HS-27A (cell line): ENCODE results near the gene SLC38A8.

Source experiments
- DNase-seq: peaks from one replicate; pipeline ENCODE4 v3.0.0-alpha.2; 2012; ENCODE audit warnings: low read depth, missing footprints

SLC38A8 gene

DNA sequence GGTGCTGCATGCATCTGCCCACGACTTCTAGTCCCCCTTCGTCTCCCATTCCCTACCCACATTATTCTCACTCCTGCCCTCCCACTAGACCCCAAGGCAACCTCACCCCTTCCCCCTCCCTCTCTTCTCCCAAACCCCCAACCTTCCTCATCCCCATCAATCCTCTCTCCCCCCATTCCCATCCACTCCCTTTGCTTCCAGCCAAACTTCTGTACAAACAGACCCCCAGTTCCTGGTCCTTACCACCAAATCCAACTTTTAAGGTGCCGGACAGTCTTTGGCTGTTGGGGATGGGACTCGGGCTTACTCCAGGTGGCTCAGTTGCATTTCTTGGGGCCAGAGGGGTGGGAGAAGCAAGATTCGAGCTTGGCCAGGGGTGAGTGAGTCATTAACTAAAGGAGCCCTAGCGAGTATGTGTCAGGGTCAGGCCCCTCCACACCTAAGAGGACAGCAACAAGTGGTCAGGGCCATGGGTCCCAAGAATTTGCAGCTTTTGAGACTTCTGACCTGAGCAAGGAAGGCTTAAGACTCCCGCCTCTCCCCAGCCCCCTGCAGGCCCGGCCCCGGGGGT is at the start of gene SLC38A8:
TSS of gene SLC38A8 (minus strand) at position 488 of the 571 bp plus-strand sequence. CDS start 638 bp downstream, outside the sequence.
- DNase-seq = no peak

DNA sequence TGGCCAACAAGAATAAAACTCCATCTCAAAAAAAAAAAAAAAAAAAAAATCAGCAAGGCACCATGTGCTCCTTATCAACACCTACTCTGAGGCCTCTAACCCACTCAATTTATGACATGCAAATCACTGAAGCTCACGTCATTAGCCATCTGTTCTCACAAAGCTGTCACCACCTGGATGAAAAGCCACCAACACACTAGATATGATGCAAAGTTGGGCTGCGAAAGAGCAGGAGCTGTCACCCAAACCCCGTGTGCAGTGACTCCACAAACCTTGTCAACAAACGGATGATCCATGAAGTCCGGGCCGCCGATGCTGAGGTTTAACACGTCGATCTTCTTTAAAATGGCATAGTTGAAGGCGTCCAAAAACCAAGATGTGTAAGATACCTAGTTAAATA is 48.9 kb upstream of the SLC38A8 start:
- DNase-seq = no peak

DNA sequence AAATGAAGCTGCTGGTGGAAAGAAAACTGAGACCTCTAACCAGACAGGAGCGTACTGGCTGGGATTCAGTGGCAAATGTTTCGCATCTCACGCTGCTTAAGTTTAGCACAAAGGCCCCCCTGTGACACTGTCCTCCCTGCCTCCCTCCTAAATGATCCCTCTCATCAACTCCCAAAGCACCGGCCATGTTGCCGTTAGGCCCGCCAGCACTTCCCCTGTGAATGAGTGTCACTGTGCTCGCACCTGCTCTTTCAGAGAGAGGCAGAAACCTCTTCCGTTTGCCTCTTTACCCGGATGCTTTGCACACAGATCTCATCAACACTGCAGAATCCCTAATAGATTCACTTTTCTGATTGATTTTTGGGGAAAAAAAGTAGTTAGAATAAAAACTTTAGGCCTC is 47.6 kb upstream of the SLC38A8 start:
- no peak for DNase-seq

DNA sequence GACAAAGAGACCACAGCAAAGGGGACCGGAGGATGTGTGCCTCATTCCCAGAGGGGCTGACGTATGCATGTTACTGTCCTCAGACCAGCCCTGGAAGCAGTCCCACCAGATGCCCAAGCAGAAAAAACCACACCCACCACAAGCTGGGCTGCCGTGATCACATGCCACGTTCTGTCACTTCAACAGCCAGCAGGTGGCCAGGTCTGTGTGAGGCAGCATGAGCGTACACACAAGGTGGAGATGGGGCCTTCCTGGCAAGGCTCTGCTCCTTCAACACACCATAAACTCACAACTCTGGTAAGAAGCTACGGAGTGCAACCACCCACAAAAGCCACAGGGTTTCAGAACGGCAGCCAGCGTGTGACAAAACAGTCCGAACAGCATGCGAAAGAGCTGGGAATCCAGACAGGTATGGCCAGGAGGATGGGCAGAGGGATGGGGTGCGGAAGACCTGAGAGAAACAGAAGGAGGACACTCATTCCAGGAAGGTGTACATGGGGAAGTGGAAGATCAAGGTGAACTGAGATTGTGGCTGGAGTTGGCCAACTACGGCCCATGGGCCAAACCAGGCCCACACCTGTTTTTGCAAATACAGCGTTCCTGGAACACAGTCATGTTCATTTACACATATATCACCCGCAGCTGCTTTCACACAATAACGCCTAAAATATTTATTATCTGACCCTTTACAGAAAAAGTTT is 46.2 kb upstream of the SLC38A8 start:
- no peak for DNase-seq

DNA sequence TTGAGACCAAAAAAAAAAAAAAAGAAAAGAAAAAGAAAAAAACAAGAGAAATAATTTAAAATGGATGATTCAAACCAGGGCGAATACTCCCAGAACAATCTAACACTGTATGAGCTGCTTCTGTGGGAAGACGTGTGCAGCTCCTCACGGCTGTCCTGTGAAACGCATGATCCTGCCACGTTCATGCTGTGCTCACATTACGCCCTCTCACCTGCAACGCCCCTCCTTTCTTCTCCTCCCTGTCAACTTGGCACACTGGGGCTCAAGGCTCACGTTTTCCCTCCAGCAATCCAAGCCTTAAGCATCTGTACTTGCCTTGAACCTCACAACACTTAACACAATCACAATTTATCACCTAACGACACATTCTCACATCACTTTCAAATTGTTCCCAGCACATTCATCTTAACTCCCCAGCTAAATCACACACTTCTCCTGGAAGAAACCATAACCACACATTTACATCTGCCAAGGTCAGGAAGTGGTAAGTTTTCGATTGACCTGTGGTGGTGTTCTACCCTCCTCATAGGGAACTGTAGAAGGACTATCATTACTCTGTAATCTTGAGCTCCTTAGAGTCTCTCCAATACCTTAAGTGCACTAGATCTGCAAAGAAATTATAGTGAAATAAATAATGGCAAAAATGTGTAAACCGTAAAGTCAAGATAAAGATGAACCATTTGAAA is 45.0 kb upstream of the SLC38A8 start:
- no peak for DNase-seq

DNA sequence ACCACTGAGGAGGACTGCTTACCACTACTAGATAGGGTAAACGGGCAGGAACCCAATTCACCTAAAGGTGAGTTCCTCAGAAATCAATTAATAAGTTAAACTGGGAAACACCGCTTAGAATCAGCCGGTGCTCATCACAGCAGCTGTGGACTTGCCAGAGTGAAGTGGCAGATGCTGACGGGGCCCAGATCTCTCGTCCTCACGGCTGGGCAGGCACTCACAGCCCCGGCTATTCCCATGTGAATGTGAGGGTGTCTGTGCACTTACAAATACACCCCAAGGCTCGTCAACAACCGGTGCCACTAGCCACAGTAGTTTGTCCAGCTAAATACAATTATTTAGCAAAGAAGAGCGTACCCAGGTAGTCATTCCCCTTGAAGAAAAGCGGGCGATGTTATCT is 44.4 kb upstream of the SLC38A8 start:
- DNase-seq = no peak

DNA sequence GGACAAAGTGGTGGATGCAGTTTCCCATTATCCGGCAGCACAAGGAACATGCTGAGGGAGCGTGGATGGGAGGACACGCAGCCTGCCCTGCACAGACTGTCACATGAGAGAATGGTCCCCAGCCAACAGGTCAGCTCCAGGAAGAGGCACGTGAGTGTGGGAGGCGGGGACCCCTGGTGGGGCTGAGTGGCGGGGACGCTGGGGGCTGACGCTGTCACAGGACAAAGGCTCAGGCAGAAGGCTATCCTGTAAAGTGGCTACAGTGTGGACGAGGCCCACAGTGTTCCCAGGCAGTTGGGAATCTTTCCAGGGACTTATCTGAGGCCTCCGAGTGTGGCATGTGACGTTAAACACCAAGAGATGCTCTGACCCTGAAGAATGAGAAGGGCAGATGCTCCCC is 43.7 kb upstream of the SLC38A8 start:
- DNase-seq = no peak

DNA sequence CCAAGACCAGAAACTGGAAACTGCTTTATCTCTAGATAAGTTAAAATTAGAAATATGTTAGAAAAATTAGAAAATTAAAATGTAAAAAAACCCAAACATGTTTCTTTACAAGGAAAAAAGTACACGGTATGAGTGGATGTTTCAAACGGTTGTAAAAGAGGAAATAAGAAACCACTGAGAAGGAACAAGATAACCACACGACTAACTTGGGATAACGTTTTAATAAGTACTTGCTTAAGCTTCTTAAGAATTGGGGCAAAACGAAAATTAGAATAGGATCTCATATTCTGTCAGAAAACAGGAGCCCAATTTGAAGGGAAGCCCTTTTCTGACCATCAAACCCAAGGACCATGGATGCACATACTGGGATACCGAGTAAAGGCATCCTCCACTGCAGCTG is 43.2 kb upstream of the SLC38A8 start:
- no peak for DNase-seq

DNA sequence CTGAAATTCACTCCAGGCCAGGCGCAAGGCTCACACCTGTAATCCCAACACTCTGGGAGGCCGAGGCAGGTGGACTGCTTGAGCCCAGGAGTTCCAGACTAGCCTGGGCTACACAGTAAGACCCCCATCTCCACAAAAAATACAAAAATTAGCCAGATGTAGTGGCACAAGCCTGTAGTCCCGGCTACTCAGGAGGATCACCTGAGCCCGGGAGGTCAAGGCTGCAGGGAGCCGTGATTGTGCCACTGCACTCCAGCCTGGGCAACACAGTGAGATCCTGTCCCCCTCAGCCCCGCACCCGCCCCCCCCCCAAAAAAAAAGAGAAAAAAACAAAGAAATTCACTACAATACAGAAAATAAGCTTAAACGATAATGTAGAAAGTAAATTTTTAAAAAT is 42.7 kb upstream of the SLC38A8 start:
- DNase-seq = no peak

DNA sequence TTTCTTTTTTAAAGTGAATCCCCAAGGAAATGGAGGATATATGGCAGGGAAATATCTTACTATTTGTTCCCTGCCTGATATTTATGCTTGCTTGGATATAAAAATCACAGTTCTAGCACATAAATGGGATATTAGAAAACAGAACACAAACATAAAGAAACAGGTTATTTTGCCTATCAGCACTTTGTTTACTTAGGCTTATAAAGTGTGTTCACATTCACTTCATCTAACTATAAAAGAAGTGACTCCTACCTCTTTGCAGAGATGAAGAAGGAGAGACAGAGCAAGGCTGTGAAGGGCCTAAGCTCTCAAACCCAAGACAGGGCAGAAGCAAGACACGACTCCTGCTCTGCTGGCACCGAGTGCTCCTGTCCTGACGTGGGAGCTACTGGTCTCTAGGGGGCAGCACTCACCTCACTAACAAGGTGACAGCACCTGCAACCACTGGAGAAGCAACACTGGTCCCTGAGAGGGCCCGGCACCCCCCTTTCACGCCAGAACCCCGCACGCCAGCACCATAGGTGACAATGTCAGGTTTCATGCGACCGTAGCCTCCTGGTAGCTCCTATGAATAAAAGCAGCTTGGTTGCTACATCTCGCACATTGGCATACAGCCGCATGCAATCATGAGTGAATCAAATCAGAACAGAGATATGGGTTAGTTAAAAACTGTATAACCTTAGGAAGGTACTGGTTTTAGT is 42.1 kb upstream of the SLC38A8 start:
- DNase-seq = no peak

DNA sequence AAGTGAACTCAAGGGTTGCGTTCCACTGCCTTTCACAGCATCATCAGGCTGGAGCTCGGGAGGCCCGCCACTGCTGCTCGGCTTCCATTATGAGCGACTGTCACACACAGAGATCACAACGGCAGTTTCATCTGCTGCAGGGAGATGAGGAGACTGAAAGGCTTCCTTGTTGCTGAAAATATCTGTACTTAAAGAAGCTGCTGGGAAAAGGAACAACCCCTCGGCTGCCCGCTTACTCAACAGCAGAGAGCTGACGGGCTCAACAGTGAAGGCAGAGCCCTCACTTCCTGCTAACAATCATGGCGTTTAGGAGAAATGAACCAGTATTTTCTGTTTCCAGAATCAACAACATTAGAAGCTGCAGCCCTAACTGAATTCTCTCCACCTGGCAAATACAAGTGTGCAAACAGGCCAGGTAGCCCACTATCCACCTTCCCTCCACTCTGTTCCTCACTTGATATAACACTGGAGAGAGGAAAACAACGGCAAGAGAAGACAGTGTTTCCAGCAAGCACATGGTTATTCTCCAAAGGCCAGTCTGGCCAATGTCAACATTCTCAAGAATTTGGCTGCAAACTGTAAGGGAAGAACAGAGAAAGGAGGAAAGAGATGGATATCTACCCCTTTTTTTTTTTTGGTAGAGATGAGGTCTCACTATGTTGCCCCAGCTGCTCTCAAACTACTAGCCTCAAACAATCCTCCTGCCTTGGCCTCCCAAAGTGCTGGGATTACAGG is 40.4 kb upstream of the SLC38A8 start:
- no peak for DNase-seq

DNA sequence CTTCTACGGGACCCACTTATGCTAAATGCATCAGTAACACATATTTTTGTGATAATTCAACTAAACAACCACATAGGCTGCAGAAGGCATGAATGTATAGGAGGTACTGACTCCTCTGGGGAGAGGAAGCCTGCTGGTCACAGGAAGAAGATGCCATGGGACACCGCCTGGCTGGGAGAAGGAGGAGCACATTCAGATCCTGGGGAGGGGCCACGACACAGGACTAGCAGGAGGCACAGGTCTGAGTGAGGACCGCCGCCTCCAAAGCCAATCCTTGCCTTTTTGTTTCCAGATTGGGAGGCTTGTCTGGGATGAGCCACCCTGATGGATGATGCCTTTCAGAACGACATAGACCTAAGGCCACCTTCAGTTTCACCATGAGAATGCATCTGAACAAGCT is 39.5 kb upstream of the SLC38A8 start:
- DNase-seq = no peak

DNA sequence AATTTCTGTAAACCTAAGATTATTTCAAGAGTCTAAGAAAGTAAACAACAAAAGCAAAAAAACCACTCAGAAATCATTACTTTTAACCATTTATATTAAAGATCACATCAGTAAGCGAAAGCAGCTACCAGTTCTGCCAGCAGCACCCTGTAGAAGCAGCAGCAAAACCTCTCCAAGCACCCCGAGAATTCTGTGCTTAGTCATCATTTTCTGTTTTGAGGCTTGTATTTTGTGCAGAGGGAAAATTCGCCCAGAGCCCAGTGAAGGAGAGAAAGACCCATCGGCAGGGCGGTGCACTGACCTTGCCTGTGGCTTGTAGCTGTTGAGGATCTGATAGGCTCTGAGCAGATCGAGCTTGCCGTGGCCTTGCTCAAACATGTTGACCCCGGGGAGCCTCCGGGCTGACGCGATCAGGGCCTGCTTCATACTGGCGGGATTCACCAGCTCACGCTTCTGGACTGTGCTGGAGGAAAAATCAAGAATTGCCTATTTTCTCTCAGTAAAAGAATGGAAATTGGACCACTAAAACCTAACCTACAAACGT is 38.9 kb upstream of the SLC38A8 start:
- DNase-seq = no peak

DNA sequence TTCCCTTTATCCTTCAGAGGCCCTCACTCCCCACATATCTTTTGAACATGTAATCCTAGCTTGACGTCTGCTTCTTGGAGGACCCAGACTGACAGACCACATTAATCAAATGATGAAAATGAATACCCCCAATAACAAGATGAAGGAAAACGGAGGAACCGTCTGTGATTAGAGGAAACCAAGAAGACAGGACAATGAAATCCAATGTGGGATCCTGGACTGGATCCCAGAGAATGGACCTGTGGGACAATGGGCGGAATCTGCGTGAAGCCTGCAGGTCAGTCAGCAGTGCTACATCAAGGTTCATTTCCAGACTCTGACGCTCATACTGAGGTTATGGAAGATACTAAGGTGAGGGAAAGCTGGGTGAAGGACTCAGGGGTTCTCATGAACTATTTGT is 38.2 kb upstream of the SLC38A8 start:
- DNase-seq = no peak

DNA sequence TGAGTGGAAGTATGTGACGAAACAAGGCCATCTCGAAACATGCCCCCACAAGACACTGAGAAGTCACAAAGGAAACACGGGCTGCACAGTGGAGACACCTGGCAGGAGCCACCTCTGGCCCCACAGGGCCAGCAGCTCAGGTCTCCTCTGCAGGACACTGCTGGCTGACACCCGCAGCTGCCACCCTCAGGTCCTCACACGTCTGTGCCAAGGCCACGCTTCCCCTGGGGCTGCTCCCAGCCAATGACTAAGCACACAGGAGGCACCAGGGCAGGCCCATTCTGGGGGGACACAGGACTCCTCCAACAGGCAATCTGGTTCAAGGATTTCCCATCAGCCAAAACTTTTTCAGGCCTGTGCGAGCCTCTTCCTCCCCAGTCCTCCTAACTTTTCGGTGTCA is 37.8 kb upstream of the SLC38A8 start:
- no peak for DNase-seq

DNA sequence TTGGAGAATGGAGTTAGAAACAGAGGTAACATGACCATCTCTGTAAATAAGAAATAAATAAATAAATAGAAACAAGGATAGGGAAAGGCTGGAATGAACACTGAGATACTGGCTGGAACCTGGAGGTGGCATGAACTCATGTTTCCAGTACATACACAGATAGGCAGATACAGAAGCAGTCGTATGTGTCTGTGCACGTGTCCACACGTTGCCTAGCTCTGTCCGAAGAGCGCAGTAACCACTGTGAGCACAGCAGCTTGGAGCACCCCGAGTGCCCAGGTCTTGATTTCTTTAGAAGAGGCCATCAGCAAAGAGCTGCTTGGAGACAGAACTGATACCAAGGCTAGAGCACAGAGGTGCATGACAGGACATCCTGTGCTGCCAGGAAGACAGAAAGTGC is 37.1 kb upstream of the SLC38A8 start:
- DNase-seq = no peak

DNA sequence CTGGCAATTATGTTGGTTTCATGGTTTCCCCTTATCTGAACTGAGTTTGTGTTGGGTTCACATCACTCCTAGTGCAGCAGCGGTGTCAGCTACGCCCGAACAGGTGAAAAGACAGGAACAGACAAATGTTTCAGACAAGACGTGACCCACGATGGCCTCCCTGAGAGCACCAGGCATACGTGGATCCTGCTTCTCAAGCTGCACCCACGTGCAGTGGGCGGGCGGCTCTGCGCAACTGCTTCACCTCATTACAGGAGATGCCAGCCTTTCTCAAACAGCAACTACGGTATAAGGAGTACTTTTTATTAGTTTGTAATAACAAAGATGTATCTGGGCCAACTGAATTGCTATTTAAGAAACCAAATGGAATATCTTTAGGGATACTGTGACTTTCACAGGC is 32.8 kb upstream of the SLC38A8 start:
- no peak for DNase-seq

DNA sequence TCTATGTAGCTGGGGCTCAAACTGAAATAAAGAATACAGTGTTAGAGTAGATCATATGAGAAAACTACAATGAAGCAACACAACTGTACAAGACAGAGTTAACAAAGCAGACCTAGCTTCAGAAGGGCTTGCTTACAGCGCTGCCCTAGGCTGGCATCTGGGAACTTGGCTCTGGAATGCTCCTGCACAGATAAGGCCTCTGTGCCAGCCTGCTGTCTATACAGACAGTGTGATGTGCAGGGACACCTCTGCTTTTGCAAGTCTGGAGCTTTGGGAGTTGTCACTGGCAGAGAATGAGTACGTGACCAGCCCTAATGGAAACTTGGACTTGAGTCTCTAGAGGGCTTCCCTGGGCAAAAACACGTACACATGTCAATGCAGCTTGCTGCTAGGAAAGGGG is 32.1 kb upstream of the SLC38A8 start:
- DNase-seq = no peak

DNA sequence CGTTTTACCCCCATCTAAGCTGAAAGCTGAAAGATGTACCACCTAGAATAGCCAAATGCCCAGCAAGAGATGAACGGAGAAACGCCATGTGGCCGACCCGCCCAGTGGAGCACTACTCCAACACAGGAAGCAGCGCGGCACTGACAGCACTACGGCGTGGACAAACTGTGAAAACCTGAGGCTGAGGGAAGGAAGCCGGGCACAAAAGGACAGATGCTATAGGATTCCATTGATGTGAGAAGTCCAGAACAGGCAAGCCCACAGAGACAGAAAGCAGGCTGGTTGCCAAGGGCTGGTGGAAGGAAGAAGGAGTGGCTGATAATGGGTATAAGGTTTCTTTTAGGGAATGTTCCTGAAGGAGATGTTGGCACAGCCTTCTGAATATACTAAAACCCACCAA is 29.4 kb upstream of the SLC38A8 start:
- no peak for DNase-seq

DNA sequence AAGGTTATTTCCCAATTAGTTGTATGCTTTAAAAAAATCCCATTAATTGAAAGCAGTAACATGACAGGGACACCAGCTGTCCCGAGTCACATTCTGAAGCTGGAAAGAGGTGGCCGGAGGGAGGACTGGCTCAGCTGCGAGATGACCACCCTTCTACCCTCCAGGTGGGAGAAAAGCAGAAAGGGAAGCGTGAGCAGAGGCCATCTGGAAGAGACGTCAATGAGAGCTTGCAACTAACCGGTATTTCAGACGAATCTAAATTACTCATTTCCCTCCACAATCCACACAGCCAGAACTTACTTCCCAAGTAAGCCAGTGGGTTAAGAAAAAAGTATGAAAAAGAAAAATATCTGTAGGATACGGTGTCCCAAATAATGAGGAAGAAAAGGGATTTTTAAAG is 28.5 kb upstream of the SLC38A8 start:
- no peak for DNase-seq

DNA sequence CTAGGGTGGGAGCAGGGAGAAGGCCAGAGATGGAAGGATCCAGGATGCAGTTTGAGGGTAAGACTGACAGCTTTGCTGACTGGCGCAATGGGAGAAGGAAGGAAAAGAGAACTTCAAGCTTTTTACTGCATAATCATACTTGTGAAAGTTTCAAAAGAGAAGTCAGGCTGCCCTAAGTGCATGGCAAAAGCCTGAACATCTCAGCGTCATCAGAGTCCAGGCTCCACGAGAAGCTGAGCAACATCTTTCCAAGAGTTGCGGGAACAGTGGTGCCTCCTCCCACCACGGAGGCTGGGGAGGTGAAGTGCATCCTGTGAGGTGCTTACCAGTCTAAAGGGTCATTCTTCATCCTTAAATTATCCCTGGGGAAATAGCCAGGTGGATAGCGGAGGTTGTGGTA is 26.9 kb upstream of the SLC38A8 start:
- DNase-seq = no peak
